ENCODE data around the gene CPEB3.
"Not testable (repeated sequence)": the region's sequence is repeated elsewhere in the genome, so short reads cannot be mapped to it uniquely, and the experiment has no call there.

The CPEB3 gene

GRCh38 chr10:92265687-92266258 lies 25.1 kb downstream of the CPEB3 start:
- no peak for DNase-seq

DNA sequence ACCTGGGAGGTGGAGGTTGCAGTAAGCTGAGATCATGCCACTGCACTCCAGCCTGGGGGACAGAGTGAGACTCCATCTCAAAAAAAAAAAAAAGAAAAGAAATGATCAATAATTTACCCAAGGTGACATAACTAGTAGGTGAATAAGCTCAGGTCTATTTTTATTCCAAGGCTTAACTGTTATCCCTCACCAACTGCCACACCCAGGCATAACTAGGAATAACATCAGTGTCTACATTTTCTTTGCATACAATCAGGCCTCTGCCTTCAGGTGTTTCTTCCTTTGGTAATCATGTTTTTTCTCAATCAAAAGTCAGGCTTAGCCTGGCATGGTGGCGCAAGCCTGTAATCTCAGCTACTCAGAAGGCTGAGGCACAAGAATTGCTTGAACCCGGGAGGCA lies 26.6 kb downstream of the CPEB3 start:
- DNase-seq = no peak

- DNase-seq = no peak
Measured at GRCh38 chr10:92263396-92263795, 27.5 kb downstream of the CPEB3 start.

- DNase-seq = no peak
Measured at GRCh38 chr10:92248566-92248965, 42.3 kb downstream of the CPEB3 start.

DNA sequence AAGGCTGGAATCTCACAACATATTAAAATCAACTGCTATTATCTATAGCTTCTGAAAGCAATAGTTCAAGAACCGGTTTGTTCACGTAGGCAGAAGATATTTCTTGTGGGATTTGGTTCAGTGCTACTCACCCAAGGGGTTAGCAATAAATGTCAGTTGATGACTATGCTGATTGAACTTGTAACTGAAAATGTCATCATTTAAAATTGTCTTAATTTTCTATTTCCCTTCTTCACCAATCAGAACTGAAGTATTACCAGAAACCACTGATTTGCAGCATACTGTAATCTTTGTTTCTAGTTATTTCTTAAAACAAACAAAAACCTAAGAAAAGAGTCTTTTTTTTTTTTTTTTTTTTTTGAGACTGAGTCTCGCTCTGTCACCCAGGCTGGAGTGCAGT lies 46.1 kb downstream of the CPEB3 start:
- DNase-seq = no peak

DNA sequence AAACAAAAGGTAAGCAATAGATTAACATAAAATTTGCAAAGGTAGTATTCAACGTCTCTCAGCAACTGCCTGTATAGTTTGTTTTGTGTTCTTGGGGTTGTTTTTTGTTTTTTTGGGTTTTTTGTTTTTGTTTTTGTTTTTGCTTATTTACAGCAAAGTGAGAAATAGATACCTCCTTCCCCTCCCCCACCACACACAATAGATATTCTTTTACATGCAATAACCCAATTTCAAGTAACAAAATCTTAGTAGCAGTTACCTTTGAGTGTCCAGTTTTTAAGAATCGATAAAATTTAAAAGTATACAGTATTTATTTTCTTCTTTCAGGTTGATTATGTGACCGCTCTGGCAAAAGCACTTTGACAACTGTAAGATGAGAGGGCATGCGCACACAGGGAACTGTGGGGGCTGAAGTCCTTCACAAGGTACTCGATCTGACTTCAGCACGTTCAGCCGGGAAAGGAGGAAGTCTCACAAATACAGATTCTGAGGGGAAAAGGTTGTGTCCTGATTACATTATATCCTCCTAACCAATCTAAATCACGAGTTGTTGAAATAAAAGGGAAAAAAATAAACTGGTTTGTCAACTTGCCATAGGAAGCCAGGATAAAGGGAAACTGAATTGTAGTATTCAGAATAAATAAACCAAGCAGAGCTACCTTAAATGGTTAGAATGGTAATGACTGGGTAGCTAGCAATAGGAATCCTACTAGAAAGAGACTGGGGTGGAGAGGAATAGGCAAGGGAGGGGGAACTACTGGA lies 47.8 kb downstream of the CPEB3 start:
- DNase-seq = no peak

DNA sequence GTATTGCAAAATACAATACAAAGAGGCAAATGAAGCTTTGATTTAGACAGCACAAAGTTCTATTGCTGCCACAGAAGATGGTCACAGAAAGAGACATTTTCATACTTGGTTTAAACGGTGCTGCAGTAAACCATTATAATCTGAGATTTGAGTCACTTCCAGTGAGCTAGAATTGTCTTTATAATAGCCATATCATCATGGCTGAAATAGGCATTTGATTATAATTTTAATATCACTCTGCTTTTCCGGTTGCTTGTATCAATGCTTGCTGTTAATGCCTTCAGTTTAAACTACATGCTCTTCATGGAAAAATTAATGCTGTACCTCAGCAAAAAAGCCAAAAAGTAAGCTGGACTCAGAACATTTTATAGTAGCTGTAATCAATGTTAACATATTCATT lies 48.5 kb downstream of the CPEB3 start:
- no peak for DNase-seq

- no peak for DNase-seq
Measured at GRCh38 chr10:92241501-92241900, 49.4 kb downstream of the CPEB3 start.

DNA sequence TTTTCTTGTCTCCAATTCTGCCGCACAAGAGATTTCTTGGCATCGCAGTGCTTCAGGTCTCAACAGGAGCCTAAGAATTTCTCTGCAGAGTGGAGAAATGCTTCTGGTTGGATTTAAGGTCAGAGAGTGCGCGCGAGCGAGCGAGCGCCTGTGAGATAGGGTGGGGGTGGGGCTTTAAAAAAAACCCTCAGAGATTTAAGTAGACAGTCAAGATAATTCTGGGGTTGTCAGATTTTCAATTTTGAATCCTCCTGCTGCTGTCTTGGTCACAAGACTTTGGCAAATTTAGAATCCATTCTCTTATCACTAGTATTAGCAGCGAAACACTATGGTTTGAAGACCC lies 49.7 kb downstream of the CPEB3 start:
- DNase-seq = no peak

DNA sequence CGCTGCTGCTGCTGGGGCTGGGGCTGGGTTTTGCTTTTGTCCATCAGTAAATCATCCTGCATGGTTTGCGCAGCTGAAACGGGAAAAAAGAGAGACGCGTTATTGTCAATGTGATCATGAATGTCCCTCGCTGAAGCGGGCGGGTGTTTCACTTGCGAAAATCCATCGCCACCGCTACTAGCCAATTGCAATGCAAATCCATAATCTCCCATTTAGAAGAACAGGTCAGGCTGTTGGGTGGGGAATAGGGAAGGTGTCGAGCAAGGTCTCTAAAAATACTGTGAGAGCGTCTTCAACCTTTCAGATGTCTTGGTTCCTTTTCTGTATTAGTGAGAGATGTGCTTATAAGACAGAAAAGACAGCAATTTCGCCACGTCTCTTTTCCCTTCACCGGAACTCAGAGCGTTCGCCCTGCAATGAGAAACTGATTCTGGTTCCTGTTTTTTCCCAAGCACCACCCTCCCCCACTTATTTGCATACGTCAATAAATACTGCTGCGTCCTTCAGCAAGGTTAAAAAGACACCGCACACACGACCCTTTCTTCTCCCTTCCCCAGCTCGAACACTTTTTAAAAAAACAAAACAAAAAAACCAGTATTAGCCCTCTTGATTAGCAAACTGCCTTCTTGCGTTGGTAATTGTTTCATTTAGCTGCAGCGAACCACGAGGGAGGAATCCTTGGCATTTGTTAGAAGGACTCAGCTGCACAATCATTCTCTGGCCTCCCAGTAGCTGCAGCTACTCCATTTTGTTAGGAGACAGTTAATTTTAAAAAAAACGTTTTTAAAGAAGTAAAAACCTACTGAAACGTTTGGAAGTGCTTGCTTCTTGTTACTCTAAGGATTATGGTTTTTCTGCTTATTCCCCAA lies 50.4 kb downstream of the CPEB3 start:
- no peak for DNase-seq

- no peak for DNase-seq
Measured at GRCh38 chr10:92239600-92240288, 51.1 kb downstream of the CPEB3 start.

GRCh38 chr10:92239151-92239599 lies 51.7 kb downstream of the CPEB3 start:
- no peak for DNase-seq

DNA sequence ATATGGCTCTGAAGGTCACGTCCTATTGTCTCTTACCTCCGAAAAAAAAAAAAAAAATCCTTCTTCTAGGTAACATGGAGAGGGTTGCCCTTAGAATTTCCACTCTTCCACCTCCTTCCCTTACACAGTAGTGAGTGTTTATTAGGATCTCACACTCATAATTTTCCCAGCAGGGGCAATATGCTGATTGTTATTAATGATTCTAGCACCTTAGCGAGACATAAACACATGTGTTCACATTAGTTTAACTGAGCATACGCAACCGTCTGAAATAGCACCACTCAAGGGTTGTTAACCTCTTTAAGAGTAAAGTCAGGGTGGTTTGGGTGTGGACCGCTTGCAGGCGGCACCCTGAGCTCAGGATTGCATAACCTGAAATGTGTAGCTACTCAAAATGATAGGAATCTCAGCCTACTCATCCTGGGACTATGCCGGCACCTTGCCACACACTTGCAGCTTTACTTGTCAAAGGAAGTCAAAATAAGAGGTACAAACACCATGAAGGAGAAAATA lies 52.2 kb downstream of the CPEB3 start:
- no peak for DNase-seq

GRCh38 chr10:92238054-92238585 lies 52.8 kb downstream of the CPEB3 start:
- no peak for DNase-seq

- DNase-seq = no peak
Measured at GRCh38 chr10:92231196-92231595, 59.7 kb downstream of the CPEB3 start.

DNA sequence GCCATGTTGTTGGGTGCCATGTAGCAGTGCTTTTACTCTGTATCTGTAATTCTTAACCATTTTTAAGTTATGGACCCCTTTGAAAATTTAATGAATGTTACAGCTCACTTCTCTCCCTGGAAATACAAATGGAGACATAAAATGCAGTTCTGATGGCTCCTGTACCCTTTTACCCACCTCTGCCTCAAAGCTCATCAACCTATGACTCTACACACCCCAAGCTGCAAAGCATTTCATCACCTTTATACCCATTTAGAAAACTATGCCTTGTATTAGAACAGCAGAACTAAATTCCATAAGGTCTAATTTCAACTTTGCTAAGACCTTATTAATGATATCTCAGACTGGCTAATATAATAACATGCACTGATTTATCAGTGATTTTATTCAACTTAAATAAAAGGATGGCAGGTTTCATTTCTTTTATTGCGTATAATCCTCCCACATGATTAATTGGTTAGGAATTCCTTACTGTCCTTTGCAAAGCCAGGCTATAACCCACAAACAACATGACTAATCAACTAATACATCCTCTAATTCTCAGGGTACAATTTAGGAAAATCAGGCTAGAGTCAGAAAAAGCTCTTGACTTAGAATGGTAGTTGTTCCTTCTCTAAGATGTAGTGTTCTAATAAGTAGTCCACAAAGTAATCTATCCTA lies 68.1 kb downstream of the CPEB3 start:
- no peak for DNase-seq

DNA sequence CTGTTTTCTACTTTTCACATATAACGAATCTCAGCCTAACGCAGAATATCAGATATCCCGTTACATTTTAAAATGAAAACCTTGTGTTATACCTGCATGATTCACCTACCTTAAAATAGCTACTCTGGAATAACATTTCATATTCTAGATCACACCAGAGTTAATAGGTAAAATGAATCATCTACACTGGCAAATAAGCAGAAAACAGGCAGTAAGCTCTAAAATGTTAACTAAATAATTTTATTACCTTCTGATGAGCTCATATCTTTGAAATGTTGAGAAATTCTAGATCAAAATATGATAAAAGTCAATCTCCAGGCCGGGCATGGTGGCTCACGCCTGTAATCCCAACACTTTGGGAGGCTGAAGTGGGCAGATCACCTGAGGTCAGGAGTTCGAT lies 71.3 kb downstream of the CPEB3 start:
- no peak for DNase-seq

- no peak for DNase-seq
Measured at GRCh38 chr10:92218569-92218968, 72.3 kb downstream of the CPEB3 start.

GRCh38 chr10:92216608-92217007 lies 74.3 kb downstream of the CPEB3 start:
- not testable (repeated sequence) for DNase-seq

DNA sequence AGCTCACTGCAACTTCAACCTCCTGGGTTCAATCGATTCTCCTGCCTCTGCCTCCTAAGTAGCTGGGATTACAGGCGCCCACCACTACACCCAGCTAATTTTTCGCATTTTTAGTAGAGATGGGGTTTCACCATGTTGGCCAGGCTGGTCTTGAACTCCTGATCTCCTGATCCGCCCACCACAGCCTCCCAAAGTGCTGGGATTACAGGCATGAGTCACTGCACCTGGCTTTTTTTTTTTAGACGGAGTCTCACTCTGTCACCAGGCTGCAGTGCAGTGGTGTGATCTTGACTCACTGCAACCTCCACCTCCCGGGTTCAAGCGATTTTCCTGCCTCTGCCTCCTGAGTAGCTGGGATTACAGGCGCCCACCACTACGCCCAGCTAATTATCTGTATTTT lies 75.7 kb downstream of the CPEB3 start:
- not testable (repeated sequence) for DNase-seq

DNA sequence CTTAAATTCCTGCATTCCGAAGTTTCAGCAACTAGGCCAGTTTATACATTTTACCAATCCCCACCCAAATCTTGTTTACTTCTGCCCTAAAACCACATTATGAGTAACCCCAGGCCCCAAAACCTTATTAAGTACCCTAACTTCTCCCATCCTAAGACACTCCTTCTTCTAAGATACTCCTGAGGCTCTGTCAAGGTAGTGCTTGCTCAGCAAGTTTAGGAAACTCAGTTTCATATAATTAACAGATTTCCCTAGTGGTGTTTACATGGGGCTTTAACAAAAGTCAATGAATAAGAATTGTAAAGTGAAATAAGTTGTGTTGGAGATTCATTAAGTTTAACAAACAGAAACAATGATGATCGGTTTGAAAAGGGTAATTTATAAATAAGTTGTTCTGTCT lies 77.8 kb downstream of the CPEB3 start:
- no peak for DNase-seq

- DNase-seq = no peak
Measured at GRCh38 chr10:92208736-92209135, 82.1 kb downstream of the CPEB3 start.
